ENCODE measurements around the gene TSSK6. TPM values are rescaled to one million over a fixed set of nuclear protein-coding genes. Genes with fewer than 3 reads are reported as not detected.

The TSSK6 gene
- total and polyA plus RNA-seq, 10 of the 15 experiments (the other 5 are each of a cell fraction or from before 2014, with no cell fraction given) = 0.06 to 3.6 (median 0.98) TPM; not detected in 2

- in situ Hi-C loops (cut with MboI) = no loop called here
- Histone ChIP-seq H3K36me3 (ENCODE audit: control insufficient read depth in 2 of 2, insufficient read depth in 2 of 2, low read length in 1 of 2) (no peaks in the 10 kb centered on the region), H3K4me1 (ENCODE audit: control insufficient read depth, insufficient read depth, low read length) (no peaks in the 10 kb centered on the region), H3K27ac (ENCODE audit: control insufficient read depth, insufficient read depth) (no peak overlapping the region), H3K9me3 (replicated peaks; ENCODE audit: control insufficient read depth, insufficient read depth, low read length) (no peaks in the 10 kb centered on the region), H3K27me3 (replicated peaks in 1 of 2; ENCODE audit: control insufficient read depth in 2 of 2, insufficient read depth in 2 of 2, low read length in 1 of 2) (no peaks in the 10 kb centered on the region), H2AFZ (ENCODE audit: control insufficient read depth, low read depth, low read length) (no peak overlapping the region), H3K4me3 (no peak overlapping the region), H3K9ac (ENCODE audit: control insufficient read depth, insufficient read depth, low read length) (no peak overlapping the region), H3K79me2 (ENCODE audit: control insufficient read depth, insufficient read depth, low read length) (no peaks in the 10 kb centered on the region), H4K20me1 (ENCODE audit: control insufficient read depth, insufficient read depth) (no peaks in the 10 kb centered on the region), H3K4me2 (ENCODE audit: control insufficient read depth, insufficient read depth) (no peak overlapping the region)
- BruUV-seq (replicated peaks) = no TSS peak
- intact Hi-C loops (cut with micrococcal nuclease; ENCODE audit: unreplicated experiment) = no loop called here
- ChIA-PET SMC1A (ENCODE audit: uncharacterized antibody, unreplicated experiment) (interaction anchor here (0.7 to 0.8 kb wide), 2 partner anchors 19 to 40 kb away, joined by 4 read pairs; no protein-coding TSS in a partner anchor), CTCF (interaction anchor here (1.1 to 7.2 kb wide), 5 partner anchors 9 to 93 kb away, joined by 3 to 50 read pairs (median 5); no protein-coding TSS in a partner anchor), POLR2A (interaction anchor here (1.1 kb wide), 1 partner anchor 8 kb away, joined by 3 read pairs; no protein-coding TSS in a partner anchor), RAD21 (ENCODE audit: unreplicated experiment) (no interaction called here)
- 56% methylated on average over 14 of the region's 14 CpGs for WGBS (ENCODE audit: insufficient coverage, insufficient replicate concordance, low lambda C conversion rate, missing lambda C conversion rate)
- TF ChIP-seq RELA (IDR thresholded peaks at IDR 0.05; ENCODE audit: borderline replicate concordance, partially characterized antibody) (no peak), RB1 (IDR thresholded peaks at IDR 0.05; ENCODE audit: borderline replicate concordance) (no peak), SPI1 (IDR thresholded peaks at IDR 0.05; ENCODE audit: borderline replicate concordance, insufficient read depth, low read depth, low read length) (no peak), POLR2A (IDR thresholded peaks at IDR 0.05; ENCODE audit: low read depth, low read length) (no peak), SREBF2 (IDR thresholded peaks at IDR 0.05; ENCODE audit: low read length) (no peak), NFYA (IDR thresholded peaks at IDR 0.05; ENCODE audit: borderline replicate concordance, low read depth, low read length) (no peak), IKZF2 (IDR thresholded peaks at IDR 0.05) (no peak), KAT2A (conservative IDR thresholded peaks at IDR 0.05; ENCODE audit: control insufficient read depth, low read depth, low read length) (no peak), SRF (IDR thresholded peaks at IDR 0.05; ENCODE audit: low read depth in 2 of 2, low read length in 2 of 2) (no peak), BCL11A (IDR thresholded peaks at IDR 0.05; ENCODE audit: low read depth, low read length) (no peak), POU2F2 (IDR thresholded peaks at IDR 0.05; ENCODE audit: borderline replicate concordance, low read depth, low read length) (no peak), PBX3 (IDR thresholded peaks at IDR 0.05; ENCODE audit: insufficient replicate concordance, low read depth, low read length) (no peak), CBX3 (IDR thresholded peaks at IDR 0.05; ENCODE audit: borderline replicate concordance, low read depth) (no peak), LARP7 (IDR thresholded peaks at IDR 0.05) (no peak), MTA2 (IDR thresholded peaks at IDR 0.05; ENCODE audit: low read depth) (no peak), PAX8 (IDR thresholded peaks at IDR 0.05) (no peak), MYC (IDR thresholded peaks at IDR 0.05; ENCODE audit: insufficient read depth, insufficient read length, insufficient replicate concordance, low read length, severe bottlenecking) (no peak), ATF3 (IDR thresholded peaks at IDR 0.05; ENCODE audit: borderline replicate concordance, extremely low read depth, low read depth, low read length) (no peak)
- no peak for DNase-seq (ENCODE audit: low read depth, low spot score)
- ATAC-seq = no peak
- no peak for FAIRE-seq
Observed at GRCh38 chr19:19551853-19552192, 36.5 kb upstream of the TSSK6 start.

Data from GM12878 (cell line).